T47D (cell line): ENCODE data around the gene RBPMS2.
A peak's percentile ranks its signal among the peaks of the same experiment; 100 is the strongest.
"Not testable (repeated sequence)": the region's sequence is repeated elsewhere in the genome, so short reads cannot be mapped to it uniquely, and the experiment has no call there.

ENCODE experiments used
- DNase-seq, 2 experiments: peaks; one replicate each; pipeline versions ENCODE4 v3.0.0 to v3.0.0-alpha.2; 2011 to 2012; ENCODE audit warnings: low read depth in 1 of 2, low spot score in 1 of 2
- JUND ChIP-seq: IDR thresholded peaks from 2 replicates; pipeline ENCODE4 v1.6.1; 2012; ENCODE audit warnings: low read depth
- in situ Hi-C: cut with HindIII; loops from 2 replicates; pipeline ENCODE4 v1.10.0; 2016; ENCODE audit warnings: low sequenced_read_pairs, low pct_unique_long_range_greater_than_20kb

RBPMS2 gene

DNA sequence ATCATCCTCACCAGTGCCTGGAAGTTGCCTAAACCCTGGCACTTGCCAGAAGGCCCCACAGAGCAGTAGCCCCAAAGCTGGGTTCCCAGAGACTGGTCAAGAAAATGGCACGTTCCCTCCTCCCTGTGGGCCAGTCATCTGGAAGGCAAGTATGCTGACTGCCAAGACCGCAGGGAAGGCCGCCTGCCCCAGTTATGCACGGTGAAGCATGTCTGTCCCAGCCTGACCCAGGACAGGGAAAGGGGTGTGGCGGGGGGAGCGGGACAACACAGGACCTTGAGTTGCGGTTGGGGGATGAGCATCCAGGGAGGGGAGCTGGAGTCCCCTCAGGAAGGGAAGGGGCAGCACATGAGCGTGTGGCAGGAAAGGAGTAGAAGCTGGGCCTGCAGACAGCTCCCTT, 33.0 kb downstream of the RBPMS2 start:
- in situ Hi-C loops = no loop called here
- no peak for TF ChIP-seq JUND

GRCh38 chr15:64741708-64742107, 33.7 kb downstream of the RBPMS2 start:
- DNase-seq, in situ Hi-C loops: not testable (repeated sequence)

More for the DNA sequence above, 33.0 kb downstream of the RBPMS2 start:
- DNase-seq = no peak

DNA sequence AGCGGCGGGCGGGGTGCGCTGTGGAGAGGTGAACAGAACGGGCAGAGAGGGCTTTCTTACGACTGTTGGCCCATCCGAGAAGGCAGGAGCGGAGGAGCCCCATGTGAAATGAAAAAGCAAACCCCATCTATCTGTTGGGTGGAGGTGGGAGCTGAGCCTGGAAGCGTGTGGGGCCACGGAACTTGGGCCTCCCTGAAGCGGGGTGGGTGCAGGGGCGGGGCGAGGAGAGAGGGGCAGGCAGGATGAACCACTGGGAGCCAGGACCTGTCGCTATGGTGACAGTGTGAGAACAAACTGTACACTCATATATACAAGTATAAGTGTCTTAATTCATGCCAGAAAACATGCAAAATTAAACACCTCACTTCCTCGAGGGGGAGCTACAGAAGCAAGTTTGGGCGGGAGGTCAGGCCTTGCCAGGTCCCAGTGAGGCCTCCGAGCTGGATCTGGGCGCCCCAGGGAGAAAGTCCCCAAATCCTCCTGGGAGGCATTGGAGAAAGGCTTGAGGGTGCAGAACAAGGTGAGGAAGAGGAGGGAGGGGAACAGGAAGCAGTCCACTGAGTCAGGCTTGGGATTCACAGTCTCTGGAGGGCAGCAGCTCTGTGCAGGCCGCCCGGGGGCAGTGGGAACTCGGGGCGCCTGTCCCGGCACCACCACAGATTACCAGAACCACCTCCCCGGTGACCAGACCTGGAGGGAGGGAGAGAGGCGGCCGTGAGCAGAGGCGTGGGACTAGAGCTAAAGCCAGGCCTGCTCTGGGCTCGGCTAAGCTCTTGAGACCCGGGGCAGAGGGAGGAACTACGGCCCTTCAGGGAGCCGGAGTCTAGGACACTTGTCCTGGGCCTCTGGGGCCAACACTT, 34.8 kb downstream of the RBPMS2 start:
- in situ Hi-C loops = no loop called here
- peak in 1 of 2 experiments; percentile 45 for DNase-seq
- TF ChIP-seq JUND = no peak

GRCh38 chr15:64739577-64740143, 35.7 kb downstream of the RBPMS2 start:
- in situ Hi-C loops = no loop called here
- no peak for DNase-seq
- no peak for TF ChIP-seq JUND

DNA sequence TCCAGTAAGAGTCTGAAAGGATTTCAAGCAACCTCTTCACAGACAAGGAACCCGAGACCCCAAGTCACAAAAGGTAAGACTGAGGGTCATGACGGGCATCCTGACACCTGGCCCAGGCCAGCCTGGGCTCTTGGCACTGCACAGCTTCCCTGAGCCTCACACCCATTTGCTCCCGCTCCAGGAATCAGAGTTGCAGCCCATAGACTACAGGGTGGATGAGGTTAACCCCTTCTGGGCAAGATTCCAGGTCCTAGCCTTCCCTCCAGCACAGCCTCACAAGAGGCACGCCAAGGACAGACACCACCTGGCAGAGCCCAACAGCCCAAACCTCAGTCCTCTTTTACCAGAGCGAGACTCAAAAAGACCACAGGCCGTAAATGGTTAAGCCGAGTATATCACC, 36.2 kb downstream of the RBPMS2 start:
- no peak for DNase-seq
- TF ChIP-seq JUND = no peak
- in situ Hi-C loops = no loop called here

- in situ Hi-C loops = no loop called here
- no peak for DNase-seq
- TF ChIP-seq JUND = no peak
Observed at GRCh38 chr15:64738226-64739095, 36.9 kb downstream of the RBPMS2 start.

DNA sequence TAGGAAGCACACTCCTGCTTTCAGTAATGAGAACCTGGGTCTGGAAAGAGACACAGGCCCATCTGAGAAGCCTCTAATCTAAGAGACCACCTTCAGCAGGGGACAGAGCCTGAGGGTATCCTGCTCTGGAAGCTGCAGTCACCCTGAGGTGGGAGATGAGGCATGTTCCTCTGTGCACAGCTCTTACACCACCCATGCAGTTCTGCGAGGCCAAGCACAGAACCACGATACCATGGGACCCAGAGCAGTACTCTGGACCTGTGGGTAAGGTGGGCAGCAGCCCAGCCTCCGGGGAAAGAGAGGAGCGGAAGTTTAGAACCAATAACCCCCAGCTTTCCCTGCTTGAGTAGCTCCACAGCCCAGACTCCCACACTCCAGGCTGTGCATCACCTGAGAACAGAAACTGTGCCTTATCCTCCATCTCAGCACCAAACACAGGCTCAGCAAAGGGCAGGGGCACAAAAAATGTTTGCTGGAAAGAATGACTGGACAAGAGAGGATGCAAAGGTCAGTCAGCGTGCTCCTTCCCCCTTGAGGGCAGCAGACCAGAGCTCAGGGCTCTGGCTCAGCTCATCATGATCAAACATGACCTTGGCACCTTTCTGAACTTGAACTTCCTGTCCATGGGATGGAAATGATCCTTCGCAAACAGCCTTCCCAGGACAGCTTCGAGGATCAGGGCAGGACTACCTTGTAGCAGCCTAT, 43.1 kb downstream of the RBPMS2 start:
- no peak for DNase-seq
- no peak for TF ChIP-seq JUND
- in situ Hi-C loops = no loop called here

- DNase-seq = no peak
- in situ Hi-C loops = no loop called here
- no peak for TF ChIP-seq JUND
Observed at GRCh38 chr15:64731805-64732151, 43.6 kb downstream of the RBPMS2 start.

- peak; percentile 58 to 91 for DNase-seq
- no peak for TF ChIP-seq JUND
- in situ Hi-C loops = no loop called here
Observed at GRCh38 chr15:64731012-64731804, 44.2 kb downstream of the RBPMS2 start.

DNA sequence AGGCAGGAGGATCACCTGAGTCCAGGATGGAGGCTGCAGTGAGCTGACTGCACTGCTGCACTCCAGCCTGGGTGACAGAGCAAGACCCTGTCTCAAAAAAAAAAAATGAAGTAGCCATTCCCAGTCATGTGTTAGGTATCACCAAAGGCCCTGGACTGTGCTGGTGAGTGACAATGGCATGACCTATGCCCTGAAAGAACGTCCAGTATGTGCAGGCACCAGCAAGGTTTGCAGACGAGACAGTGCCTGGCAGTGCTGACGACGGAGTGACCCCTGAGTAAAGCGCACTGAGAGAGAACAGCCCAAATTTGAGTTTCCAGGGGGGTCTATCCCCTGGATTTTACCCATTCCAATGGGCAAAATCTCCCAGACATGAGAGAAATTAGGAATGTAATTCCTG, 45.2 kb downstream of the RBPMS2 start:
- no peak for TF ChIP-seq JUND
- in situ Hi-C loops = no loop called here

DNA sequence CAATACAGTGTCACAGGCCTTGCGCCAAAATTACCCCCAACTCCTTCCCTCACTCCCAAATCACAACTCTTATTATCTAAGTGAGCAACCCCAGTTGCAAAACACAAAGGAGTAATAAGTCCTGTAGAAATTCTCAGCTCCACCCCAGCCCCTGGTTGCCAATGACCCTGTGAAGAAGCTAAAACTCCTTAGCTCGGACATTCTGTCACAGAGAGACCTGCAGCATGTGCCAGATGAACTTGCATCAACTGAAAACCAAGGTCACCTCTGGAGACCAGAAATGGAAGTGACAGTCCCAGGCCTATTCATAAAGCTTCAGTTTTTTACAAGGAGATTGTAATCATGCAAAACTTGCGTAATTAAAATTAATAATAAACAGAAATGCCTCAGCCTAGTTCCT, 55.2 kb downstream of the RBPMS2 start:
- DNase-seq = no peak
- in situ Hi-C loops = no loop called here
- no peak for TF ChIP-seq JUND

More for the DNA sequence above, 45.2 kb downstream of the RBPMS2 start:
- DNase-seq = no peak
